Cardiac fibroblast (primary cell): Measurements from ENCODE around the gene TNFRSF1B.

Experiments used
- DNase-seq, 2 donors: peaks; one replicate each; pipeline versions ENCODE4 v3.0.0 to v3.0.0-alpha.2; 2010; ENCODE audit warnings: low read depth in 2 of 2
- H3K4me3 ChIP-seq, 2 donors: replicated peaks in 1 of 2; 1 replicate in 1 of 2; 2 replicates in 1 of 2; pipeline ENCODE4 v1.5.1; 2011; ENCODE audit warnings: low read depth in 2 of 2, low read length in 2 of 2, mild to moderate bottlenecking in 2 of 2, moderate library complexity in 1 of 2
- TF ChIP-seq, protein P1 (sequence below): IDR thresholded peaks from one replicate; pipeline ENCODE4 v1.5.1; 2011; ENCODE audit warnings: low read depth, mild to moderate bottlenecking, low read length, inconsistent platforms

The TNFRSF1B gene

DNA sequence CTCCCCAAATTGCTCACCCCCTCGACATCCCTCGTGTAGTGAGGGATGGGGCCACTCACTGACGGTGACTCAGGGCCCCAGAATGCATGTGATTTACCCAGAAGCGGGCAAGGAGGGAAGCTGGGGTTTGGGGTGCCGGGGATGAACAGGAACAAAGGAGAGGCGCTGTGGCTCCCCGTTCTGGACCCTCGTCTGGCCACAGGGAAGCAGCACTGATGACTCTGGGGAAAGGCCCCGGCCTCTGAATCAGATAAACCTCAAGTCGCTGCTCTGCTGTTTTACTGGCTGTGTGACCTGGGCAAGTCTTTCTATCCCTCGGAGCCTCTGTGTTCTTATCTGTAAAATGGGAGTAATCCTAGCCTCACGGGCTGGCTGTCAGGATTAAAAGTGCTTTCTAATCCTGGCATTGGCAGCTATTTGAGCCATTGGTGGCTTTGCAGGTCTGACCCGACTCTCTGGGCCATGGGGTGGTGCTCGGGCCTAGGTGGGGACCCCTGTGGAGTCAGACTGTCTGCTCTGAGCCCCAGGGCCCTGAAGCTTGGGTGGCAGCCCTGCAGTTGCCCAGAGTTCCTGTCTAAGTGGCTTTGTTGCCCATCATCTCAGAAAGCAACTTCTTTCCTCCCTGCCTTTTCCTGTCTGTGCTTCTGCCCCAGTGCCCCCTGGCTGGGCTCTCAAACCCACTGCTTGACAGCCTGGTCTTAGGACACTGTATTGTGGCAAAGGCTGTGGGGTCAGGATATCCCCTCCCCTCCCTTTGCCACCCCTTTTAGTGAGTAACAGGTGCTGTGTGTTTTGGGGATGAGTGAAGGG lies 5.5 kb downstream of the TNFRSF1B start:
- H3K4me3 ChIP-seq, result no peak overlapping the region
- no peak for DNase-seq
- TF ChIP-seq, protein P1, sequence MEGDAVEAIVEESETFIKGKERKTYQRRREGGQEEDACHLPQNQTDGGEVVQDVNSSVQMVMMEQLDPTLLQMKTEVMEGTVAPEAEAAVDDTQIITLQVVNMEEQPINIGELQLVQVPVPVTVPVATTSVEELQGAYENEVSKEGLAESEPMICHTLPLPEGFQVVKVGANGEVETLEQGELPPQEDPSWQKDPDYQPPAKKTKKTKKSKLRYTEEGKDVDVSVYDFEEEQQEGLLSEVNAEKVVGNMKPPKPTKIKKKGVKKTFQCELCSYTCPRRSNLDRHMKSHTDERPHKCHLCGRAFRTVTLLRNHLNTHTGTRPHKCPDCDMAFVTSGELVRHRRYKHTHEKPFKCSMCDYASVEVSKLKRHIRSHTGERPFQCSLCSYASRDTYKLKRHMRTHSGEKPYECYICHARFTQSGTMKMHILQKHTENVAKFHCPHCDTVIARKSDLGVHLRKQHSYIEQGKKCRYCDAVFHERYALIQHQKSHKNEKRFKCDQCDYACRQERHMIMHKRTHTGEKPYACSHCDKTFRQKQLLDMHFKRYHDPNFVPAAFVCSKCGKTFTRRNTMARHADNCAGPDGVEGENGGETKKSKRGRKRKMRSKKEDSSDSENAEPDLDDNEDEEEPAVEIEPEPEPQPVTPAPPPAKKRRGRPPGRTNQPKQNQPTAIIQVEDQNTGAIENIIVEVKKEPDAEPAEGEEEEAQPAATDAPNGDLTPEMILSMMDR, result no peak

DNA sequence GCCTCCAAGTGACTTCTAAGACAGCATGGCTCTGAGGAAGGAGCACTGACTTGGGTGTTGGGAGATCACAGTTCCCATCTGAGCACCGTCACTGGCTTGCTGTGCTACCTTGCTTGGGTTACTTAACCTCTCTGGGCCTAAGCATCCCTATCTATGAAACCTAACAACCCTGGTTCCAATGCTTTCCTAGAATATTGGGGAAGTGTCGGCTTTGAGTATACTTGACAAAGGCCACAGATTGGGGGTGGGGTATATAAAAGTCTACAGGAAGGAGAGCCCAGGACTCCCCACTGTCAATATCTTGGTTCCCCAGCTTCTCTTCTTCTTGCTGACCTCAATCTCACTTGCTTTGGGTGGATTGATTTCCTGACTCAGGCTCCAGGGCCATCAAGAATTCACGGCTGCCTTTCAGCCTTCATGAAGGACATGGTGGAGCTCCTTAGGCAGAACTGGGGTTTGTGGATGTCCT lies 6.3 kb downstream of the TNFRSF1B start:
- DNase-seq, result no peak
- TF ChIP-seq, protein P1, result no peak
- no peak overlapping the region for H3K4me3 ChIP-seq

DNA sequence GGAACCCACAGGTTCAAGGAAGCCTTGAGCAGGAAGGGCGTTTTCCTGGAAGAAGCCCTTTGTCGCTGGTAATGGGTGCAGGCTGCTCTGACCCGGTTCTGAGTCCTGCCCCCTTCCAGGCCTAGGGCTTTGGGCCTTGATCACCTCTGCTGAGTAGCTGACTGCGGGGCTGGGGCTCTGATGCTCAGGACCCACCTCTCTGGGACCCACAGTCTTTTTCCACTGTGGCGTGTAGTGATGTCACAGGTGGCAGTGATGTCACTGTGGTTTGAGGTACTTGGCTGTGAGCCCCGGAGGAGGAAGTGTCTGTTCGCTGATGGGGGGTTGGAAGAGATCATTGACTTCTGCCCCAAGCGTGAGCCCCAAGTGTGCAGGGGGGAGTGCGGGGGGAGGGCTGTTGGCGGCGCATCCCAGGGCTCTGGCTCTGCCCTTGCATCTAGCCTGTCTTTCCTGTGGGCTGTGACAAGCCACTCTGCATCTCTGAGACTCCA lies 6.9 kb downstream of the TNFRSF1B start:
- TF ChIP-seq, protein P1, result no peak
- H3K4me3 ChIP-seq, result no peak overlapping the region
- no peak for DNase-seq

DNA sequence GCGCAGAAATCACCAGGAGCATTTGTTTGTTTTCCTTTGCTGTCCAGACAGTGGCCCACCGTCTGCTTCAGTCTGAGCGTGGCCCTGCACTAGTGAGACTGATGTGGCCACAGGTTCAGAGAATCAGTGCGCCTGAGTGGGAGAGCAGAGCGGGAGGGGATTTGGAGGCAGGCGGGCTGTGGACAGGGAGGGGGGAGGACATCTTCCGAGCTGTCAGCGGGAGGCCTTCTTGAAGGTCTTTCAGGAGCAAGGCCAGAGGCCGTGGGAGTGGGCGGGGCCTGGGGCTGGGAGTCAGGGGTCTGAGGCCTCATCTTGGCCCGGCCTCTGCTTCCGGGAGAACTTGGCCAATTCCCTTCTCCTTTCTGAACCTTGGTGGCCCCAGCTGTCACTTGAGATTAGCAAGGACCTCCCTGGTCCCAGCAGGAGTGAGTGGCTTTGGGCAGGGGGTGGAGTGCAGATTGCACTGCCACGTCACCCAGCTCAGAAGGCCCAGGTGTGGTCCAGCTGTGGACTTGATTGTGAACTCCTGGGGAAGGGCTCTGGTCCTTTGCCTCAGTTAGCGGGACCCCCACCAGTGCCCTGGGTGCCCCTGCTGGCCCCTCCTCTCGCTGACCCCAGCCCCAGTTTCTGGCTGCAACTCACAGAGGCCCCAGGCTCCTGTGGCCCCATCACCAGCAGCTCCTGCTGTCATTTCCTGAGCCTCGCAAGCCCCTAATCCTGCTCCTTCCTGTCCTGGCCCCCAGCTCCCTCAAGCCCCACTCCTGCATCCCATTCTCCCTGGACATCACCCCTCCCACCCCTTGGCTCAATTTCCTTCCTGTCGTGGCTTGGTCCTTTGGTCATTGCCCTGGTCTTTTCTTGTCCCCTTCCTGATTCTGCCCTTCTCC lies 8.4 kb downstream of the TNFRSF1B start:
- TF ChIP-seq, protein P1, result no peak
- DNase-seq, result peak in 1 of 2 donors; percentile 57
- H3K4me3 ChIP-seq, result no peak overlapping the region

DNA sequence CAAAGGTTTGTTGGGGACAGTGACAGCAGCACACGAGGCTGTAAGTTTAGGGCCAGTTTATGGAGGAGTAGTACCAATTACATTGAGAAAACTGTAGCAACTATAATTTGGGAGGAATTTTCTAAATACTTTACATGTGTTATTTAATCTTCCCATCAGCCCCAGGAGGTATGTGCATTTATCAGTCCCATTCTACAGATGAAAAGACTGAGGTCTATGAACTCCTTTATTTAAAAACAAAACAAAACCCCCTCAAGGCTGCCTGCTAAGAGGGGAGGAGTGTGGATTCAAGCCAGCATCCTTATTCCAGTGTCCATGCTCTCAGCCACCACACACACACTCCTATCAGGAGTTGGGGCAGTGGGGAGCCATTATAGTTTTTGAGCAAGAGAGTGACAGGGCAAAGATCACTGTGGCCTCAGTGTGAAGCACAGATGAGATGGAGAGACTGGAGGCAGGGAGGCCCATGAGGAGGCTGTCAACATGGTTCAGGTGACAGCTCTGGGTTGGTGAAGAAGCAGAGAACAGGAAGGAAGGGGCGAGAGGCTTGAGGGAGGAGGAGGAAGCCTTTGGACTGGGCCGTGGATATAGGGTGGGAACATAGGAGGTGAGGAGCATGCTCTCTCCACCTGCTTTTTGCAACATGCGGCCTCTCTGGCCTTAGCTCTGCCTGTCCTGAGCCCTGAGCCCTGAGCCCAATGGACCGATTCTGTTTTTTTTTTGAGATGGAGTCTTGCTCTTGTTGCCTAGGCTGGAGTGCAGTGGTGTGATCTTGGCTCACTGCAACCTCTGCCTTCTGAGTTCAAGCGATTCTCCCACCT lies 9.7 kb downstream of the TNFRSF1B start:
- TF ChIP-seq, protein P1, result no peak
- no peak overlapping the region for H3K4me3 ChIP-seq
- DNase-seq, result no peak
